ENCODE data around the gene TCEA2.

TCEA2 gene

GRCh38 chr20:64071341-64072332 is 8.6 kb downstream of the TCEA2 start:
- TF ChIP-seq CTCF (IDR thresholded peaks at IDR 0.05; ENCODE audit: low read depth, low read length) (no peak), POLR2A (IDR thresholded peaks at IDR 0.05; ENCODE audit: extremely low read depth, insufficient read length) (peak; percentile 2), MYC (IDR thresholded peaks at IDR 0.05; ENCODE audit: low read depth, low read length) (no peak)
- TF ChIP-seq, protein P1, sequence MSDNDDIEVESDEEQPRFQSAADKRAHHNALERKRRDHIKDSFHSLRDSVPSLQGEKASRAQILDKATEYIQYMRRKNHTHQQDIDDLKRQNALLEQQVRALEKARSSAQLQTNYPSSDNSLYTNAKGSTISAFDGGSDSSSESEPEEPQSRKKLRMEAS (IDR thresholded peaks at IDR 0.05; ENCODE audit: low read depth, low read length): no peak
- peak; percentile 37 for DNase-seq (ENCODE audit: low read depth)
- H3K4me3 ChIP-seq (ENCODE audit: low read depth, low read length): no peak overlapping the region

DNA sequence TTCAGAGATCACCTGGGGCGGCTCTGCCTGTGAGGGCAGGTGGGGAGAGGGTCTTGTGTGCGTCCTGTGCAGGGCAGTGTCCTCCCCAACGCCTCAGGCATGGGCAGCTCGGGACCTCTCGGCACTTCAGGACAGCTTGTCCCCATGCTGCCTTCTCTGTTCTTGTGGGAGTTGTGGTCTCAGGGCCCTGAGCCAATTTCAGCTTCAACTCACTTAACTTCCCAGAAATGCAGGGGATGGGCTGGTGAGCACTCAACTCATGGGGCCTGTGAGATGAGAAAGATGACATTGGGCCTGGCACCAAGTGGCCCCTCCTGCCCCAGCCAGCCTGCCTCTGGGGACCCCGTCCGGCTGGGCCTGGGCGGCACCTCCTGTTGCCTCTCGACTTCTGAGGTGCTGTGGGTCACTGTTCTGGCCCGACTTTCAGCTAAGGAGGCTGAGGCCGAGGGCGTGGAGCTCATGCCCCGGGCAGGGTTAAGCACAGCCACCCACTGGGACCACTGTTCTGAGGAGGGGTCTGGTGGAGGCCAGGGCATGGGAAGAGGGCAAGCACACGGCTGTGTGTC is 9.6 kb downstream of the TCEA2 start:
- no peak overlapping the region for H3K4me3 ChIP-seq (ENCODE audit: low read depth, low read length)
- DNase-seq (ENCODE audit: low read depth): peak; percentile 44
- TF ChIP-seq MYC (IDR thresholded peaks at IDR 0.05; ENCODE audit: low read depth, low read length) (no peak), POLR2A (IDR thresholded peaks at IDR 0.05; ENCODE audit: extremely low read depth, insufficient read length) (peak; percentile 24), CTCF (IDR thresholded peaks at IDR 0.05; ENCODE audit: low read depth, low read length) (no peak)

GRCh38 chr20:64073476-64074183 is 10.6 kb downstream of the TCEA2 start:
- no peak for TF ChIP-seq CTCF (IDR thresholded peaks at IDR 0.05; ENCODE audit: low read depth, low read length)
- no peak for TF ChIP-seq POLR2A (IDR thresholded peaks at IDR 0.05; ENCODE audit: extremely low read depth, insufficient read length)
- no peak for TF ChIP-seq MYC (IDR thresholded peaks at IDR 0.05; ENCODE audit: low read depth, low read length)
- TF ChIP-seq, protein P1 (IDR thresholded peaks at IDR 0.05; ENCODE audit: low read depth, low read length): no peak
- no peak for DNase-seq (ENCODE audit: low read depth)
- H3K4me3 ChIP-seq (ENCODE audit: low read depth, low read length): no peak overlapping the region

GRCh38 chr20:64074184-64074789 is 11.3 kb downstream of the TCEA2 start:
- no peak overlapping the region for H3K4me3 ChIP-seq (ENCODE audit: low read depth, low read length)
- TF ChIP-seq CTCF (IDR thresholded peaks at IDR 0.05; ENCODE audit: low read depth, low read length) (no peak), POLR2A (IDR thresholded peaks at IDR 0.05; ENCODE audit: extremely low read depth, insufficient read length) (no peak), MYC (IDR thresholded peaks at IDR 0.05; ENCODE audit: low read depth, low read length) (no peak)
- TF ChIP-seq, protein P1 (IDR thresholded peaks at IDR 0.05; ENCODE audit: low read depth, low read length): no peak
- no peak for DNase-seq (ENCODE audit: low read depth)

- TF ChIP-seq, protein P1 (IDR thresholded peaks at IDR 0.05; ENCODE audit: low read depth, low read length): no peak
- TF ChIP-seq CTCF (IDR thresholded peaks at IDR 0.05; ENCODE audit: low read depth, low read length): no peak
- no peak for TF ChIP-seq POLR2A (IDR thresholded peaks at IDR 0.05; ENCODE audit: extremely low read depth, insufficient read length)
- no peak for TF ChIP-seq MYC (IDR thresholded peaks at IDR 0.05; ENCODE audit: low read depth, low read length)
- DNase-seq (ENCODE audit: low read depth): no peak
- no peak overlapping the region for H3K4me3 ChIP-seq (ENCODE audit: low read depth, low read length)
Observed at GRCh38 chr20:64074963-64075362, 12.0 kb downstream of the TCEA2 start.
